ENCODE data around the gene TMEM127.
"Not testable (repeated sequence)": the region's sequence is repeated elsewhere in the genome, so short reads cannot be mapped to it uniquely, and the experiment has no call there.

TMEM127 gene

DNA sequence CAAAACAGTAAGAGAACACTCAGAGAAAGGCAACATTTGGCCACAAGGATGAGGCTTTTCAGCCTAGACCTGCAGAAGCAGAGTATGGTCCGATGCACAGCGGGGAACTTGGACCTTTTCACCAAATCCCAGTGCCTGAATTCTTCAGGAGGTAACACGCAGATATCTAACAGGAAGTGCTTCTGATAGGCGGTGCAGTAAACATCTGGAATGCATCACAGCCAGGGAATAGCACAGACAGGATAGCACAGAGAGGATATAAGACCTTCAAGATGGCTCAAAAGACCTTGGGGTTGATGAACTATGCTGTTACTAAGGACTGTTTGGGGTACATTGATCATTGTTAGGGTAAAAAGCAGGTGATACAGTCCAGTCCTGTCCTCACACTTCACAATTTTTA is 1.7 kb downstream of the TMEM127 start:
- no peak for DNase-seq (ENCODE audit: low read depth)
- H3K4me3 ChIP-seq (ENCODE audit: low read depth, low read length), result peak overlapping the region; percentile 88
- TF ChIP-seq, protein P1, sequence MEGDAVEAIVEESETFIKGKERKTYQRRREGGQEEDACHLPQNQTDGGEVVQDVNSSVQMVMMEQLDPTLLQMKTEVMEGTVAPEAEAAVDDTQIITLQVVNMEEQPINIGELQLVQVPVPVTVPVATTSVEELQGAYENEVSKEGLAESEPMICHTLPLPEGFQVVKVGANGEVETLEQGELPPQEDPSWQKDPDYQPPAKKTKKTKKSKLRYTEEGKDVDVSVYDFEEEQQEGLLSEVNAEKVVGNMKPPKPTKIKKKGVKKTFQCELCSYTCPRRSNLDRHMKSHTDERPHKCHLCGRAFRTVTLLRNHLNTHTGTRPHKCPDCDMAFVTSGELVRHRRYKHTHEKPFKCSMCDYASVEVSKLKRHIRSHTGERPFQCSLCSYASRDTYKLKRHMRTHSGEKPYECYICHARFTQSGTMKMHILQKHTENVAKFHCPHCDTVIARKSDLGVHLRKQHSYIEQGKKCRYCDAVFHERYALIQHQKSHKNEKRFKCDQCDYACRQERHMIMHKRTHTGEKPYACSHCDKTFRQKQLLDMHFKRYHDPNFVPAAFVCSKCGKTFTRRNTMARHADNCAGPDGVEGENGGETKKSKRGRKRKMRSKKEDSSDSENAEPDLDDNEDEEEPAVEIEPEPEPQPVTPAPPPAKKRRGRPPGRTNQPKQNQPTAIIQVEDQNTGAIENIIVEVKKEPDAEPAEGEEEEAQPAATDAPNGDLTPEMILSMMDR (IDR thresholded peaks at IDR 0.05; ENCODE audit: insufficient read depth, low read depth, low read length, missing control alignments), result no peak

DNA sequence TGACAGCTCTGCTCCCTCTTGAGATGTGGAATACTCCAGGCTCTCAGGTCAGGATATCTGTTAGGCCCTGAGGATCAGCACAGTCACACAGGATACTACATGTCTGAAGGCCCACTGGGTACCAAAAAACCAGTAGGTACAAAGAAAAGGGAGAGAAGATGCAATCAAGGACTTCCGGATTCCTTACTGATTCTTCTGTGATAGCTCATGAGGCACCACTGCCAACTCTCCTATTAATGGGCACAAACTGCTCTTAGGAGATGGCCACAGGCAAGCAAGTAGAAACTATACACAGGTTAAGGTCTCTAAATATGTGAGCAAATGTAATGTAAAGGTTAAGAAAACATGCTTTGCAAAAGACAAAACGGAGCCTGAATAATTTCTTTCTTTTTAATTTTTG is 3.5 kb downstream of the TMEM127 start:
- no peak overlapping the region for H3K4me3 ChIP-seq (ENCODE audit: low read depth, low read length)
- DNase-seq (ENCODE audit: low read depth), result no peak
- TF ChIP-seq, protein P1 (IDR thresholded peaks at IDR 0.05; ENCODE audit: insufficient read depth, low read depth, low read length, missing control alignments), result no peak

DNA sequence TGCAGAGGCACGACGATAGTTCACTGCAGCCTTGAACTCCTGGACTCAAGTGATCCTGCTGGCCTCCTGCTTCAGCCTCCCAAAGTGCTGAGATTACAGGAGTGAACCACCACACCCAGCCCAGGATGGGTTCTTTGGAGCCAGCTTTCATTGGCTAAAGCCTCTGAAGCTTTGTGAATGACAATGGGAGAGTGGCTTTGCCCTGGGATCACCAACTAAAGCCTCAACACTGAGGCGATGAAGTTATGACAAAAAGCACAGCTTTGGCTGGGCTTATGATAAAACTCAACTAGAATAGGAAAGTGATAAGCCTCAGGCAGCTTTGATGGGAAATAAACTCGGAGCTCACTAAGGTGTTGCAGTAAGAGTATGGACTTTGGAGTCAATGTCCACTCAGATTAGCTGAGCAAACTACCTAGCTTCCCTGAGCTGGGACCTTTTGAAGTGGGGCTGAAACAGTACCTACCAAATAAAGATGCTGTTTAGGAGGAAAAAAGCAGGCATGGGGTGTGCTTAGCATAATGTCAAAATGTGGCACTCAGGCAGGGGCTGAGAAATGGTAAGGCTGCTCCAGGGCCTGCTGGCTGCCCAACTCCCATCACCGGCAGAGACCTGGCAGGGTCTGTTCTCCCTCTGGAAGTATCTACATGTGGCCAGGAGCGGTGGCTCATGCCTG is 4.3 kb downstream of the TMEM127 start:
- DNase-seq (ENCODE audit: low read depth), result no peak
- TF ChIP-seq, protein P1 (IDR thresholded peaks at IDR 0.05; ENCODE audit: insufficient read depth, low read depth, low read length, missing control alignments), result no peak
- no peak overlapping the region for H3K4me3 ChIP-seq (ENCODE audit: low read depth, low read length)

DNA sequence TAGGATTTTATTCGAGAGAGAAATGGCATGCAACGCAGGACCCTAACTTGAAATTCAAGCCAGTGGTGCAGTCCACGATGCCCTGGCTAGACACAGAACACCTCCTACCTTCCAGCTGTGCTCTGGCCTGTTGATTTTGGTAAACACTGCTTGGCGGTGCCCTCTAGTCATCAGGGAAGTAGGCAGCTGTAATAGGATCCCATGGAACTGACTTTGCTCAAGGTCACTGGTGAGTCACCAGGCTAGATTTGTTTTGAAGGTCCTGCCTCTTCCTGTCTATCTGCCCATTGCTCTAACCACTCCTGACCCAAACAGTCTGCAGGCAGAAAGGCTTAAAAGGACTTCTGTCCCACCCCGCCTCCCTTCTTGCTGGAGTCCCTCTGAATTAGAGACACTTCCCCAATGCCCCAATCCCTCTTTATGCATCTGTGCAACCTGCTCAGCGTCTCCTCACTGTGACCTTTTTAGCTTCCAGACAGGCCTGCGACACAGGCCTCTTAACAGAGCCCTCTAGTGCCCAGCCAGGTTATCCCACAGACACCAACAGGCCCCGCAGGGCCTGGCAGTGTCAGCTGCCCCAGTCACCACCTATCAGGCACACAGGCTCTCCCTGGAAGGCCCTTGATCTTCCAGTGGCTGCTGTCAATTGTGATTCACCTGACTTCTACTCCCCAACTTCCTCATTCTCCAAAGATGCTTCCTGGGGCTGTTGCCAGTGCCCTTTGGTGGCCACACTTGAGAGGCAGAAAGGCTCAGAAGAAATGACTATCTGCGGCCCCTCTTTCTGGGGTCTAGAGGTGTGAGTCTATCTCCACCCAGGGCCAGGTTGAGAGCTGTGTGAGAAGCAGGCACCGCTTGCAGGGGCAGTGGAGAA is 5.2 kb downstream of the TMEM127 start:
- peak; percentile 68 for DNase-seq (ENCODE audit: low read depth)
- H3K4me3 ChIP-seq (ENCODE audit: low read depth, low read length), result no peak overlapping the region
- TF ChIP-seq, protein P1 (IDR thresholded peaks at IDR 0.05; ENCODE audit: insufficient read depth, low read depth, low read length, missing control alignments), result peak; percentile 54

DNA sequence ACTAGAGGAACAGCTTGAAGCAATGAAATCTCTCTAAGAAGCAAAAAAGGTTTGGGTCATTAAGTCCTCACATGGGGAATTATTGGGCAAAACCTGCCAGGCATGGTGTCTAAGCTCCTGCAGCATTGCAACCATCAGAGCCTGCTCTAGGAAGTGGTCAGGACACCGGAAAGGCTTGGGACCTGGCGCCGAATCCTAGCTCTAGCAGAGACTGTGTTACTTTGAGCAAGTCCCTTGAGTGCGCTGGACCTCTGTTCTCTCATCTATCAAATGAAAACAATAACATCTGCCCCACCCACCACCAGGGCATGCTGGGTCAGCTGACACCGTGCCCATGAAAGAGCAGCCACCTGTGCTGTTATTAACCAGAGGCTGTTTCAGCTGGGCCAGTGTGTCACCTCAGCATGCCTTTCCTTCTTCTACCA is 6.3 kb downstream of the TMEM127 start:
- no peak for DNase-seq (ENCODE audit: low read depth)
- H3K4me3 ChIP-seq (ENCODE audit: low read depth, low read length), result no peak overlapping the region
- TF ChIP-seq, protein P1 (IDR thresholded peaks at IDR 0.05; ENCODE audit: insufficient read depth, low read depth, low read length, missing control alignments), result no peak

DNA sequence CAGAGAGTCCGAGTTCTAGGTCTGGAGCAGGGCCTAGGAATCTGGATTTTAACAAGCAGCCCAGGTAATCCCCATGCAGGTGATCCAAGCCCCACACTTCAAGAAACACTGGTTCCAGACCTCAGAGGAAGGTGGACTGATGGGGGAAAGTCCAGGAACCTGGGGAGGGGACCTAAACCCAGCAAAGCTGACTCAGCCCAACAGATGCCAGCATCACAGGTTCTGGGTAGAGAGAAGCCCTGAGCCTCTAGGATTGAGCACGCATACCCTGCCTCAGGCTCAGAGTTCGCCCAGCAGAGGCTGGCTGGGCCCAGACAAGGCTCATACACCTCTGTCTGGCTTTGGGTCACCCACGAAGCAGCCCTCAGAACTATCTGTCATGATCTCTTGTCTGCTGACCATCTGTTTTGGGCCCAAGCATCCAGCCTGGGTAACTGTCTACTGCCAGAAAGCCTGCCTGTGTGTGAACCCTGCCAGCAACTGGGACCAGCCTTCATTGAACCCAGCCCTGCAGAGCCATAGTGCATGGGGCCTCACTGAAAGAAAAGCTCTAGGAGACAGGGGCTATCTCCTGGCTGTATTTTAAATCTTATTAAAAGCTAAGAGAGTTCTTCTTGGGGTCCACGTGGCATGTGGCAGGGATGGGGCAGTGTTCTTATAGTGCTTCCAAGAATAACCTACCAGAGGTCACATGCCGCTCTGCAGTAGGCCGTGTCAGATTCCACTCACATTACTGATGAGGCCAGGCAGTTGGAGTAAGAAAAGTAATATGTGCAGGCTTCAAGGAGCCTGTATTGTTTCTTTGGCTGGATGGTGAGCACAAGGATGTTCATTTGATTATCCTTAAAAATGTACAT is 7.4 kb downstream of the TMEM127 start:
- TF ChIP-seq, protein P1 (IDR thresholded peaks at IDR 0.05; ENCODE audit: insufficient read depth, low read depth, low read length, missing control alignments), result no peak
- no peak overlapping the region for H3K4me3 ChIP-seq (ENCODE audit: low read depth, low read length)
- no peak for DNase-seq (ENCODE audit: low read depth)

DNA sequence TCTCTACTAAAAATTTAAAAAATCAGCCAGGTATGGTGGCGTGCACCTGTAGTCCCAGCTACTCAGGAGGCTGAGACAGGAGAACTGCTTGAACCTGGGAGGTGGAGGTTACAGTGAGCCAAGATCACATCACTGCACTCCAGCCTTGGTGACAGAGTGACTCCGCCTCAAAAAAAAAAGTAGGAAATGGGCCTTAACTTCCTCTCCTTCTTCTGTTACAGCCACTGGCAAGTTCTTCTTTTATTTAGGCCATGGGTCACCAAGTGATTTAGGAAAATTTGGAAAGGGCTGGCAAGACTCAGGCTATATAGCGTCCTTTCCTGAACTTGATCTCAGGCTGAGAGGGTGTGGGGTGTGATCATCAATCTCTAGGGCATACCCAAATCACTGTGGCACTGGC is 8.1 kb downstream of the TMEM127 start:
- not testable (repeated sequence) for DNase-seq (ENCODE audit: low read depth); H3K4me3 ChIP-seq (ENCODE audit: low read depth, low read length)

All from GM12865 (cell line).